Endothelial cell (in vitro differentiated cells): ENCODE measurements around the gene DGCR2. TPM values are rescaled to one million over a fixed set of nuclear protein-coding genes. Genes with fewer than 3 reads are reported as not detected.
"Not testable (repeated sequence)": the region's sequence is repeated elsewhere in the genome, so short reads cannot be mapped to it uniquely, and the experiment has no call there.

Experiments
- DNase-seq: peaks from one replicate; pipeline ENCODE4 v3.0.0; 2021; ENCODE audit warnings: low spot score
- H3K27ac Mint-ChIP-seq: one replicate; pipeline ENCODE4 v1.8.0; 2021; ENCODE audit warnings: mixed read lengths, inconsistent platforms; ENCODE audit not compliant: unreplicated experiment
- H3K27me3 Mint-ChIP-seq: one replicate; pipeline ENCODE4 v1.8.0; 2021; ENCODE audit warnings: mild to moderate bottlenecking, moderate library complexity, mixed read lengths, inconsistent platforms; ENCODE audit not compliant: unreplicated experiment
- H3K36me3 Mint-ChIP-seq: one replicate; pipeline ENCODE4 v1.8.0; 2021; ENCODE audit warnings: mild to moderate bottlenecking, low read depth, mixed read lengths, inconsistent platforms; ENCODE audit not compliant: unreplicated experiment
- H3K4me1 Mint-ChIP-seq: one replicate; pipeline ENCODE4 v1.8.0; 2021; ENCODE audit warnings: mild to moderate bottlenecking, mixed read lengths, inconsistent platforms; ENCODE audit not compliant: unreplicated experiment
- H3K4me3 Mint-ChIP-seq: one replicate; pipeline ENCODE4 v1.8.0; 2021; ENCODE audit warnings: mild to moderate bottlenecking, mixed read lengths, inconsistent platforms; ENCODE audit not compliant: unreplicated experiment
- H3K9me3 Mint-ChIP-seq: one replicate; pipeline ENCODE4 v1.8.0; 2021; ENCODE audit warnings: mixed read lengths, inconsistent platforms; ENCODE audit not compliant: unreplicated experiment
- total RNA-seq: library from RNA; stranded (reverse); fragmentation: NEBNext Ultra II Directional; extraction: Animal tissue kit (Norgen Biotek cat#: 25700); gene quantifications from one replicate; pipeline ENCODE4 v1.2.1, GENCODE V29; 2021; ENCODE audit not compliant: unreplicated experiment
- TF ChIP-seq, protein P1 (sequence below): fragments of 200-600 bp; sonication (generic); IDR thresholded peaks from one replicate; pipeline ENCODE4 v1.5.0; 2021; ENCODE audit warnings: antibody characterized with exemption; ENCODE audit not compliant: unreplicated experiment

Gene DGCR2
- total RNA-seq, 1 donor from 2014 or later, result 46.7 TPM

DNA sequence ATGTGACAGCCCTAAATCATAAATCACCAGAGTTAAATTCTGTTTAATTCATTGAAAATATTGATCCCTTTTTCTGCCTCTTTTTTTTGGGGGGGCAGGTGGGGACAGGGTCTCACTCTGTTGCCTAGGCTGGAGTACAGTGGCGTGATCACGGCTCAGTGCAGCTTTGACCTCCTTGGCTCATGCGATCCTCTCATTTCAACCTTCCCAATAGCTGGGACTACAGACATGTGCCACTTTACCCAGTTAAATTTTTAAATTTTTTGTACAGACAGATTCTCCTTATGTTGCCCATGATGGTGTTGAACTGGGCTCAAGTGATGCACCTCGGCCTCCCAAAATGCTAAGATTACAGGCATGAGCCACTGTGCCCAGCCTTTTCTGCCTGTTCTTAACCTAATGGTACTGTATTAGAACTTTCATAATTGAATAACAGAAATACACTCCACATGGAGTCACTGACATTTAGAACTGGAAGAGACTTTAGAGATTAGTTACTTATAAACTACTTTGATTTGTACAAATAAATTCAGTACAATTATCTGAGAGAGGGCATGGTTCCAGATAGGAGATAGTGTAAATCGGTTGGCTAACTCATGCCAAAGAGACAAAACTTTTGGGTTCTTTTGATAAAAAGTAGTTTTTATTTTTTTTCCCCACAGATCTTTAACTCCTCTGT lies 109.8 kb downstream of the DGCR2 start:
- Mint-ChIP-seq H3K4me3 (no peak overlapping the region), H3K36me3 (no peaks in the 10 kb centered on the region), H3K27ac (no peak overlapping the region), H3K27me3 (peaks cover 1% of the 10 kb centered on the region), H3K4me1 (no peaks in the 10 kb centered on the region), H3K9me3 (no peaks in the 10 kb centered on the region)
- no peak for DNase-seq
- TF ChIP-seq, protein P1, sequence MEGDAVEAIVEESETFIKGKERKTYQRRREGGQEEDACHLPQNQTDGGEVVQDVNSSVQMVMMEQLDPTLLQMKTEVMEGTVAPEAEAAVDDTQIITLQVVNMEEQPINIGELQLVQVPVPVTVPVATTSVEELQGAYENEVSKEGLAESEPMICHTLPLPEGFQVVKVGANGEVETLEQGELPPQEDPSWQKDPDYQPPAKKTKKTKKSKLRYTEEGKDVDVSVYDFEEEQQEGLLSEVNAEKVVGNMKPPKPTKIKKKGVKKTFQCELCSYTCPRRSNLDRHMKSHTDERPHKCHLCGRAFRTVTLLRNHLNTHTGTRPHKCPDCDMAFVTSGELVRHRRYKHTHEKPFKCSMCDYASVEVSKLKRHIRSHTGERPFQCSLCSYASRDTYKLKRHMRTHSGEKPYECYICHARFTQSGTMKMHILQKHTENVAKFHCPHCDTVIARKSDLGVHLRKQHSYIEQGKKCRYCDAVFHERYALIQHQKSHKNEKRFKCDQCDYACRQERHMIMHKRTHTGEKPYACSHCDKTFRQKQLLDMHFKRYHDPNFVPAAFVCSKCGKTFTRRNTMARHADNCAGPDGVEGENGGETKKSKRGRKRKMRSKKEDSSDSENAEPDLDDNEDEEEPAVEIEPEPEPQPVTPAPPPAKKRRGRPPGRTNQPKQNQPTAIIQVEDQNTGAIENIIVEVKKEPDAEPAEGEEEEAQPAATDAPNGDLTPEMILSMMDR, result no peak

DNA sequence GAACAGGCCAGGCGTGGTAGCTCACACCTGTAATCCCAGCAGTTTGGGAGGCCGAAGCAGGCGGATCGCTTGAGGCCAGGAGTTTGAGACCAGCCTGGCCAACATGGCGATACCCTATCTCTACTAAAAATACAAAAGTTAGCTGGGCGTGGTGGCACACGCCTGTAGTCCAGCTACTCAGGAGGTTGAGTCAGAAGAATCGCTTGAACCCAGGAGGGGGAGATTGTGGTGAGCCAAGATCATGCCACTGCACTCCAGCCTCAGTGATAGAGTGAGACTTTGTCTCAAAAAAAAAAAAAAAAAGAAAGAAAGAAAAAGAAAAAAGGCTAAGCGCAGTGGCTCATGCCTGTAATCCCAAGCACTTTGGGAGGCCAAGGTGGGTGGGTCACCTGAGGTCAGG lies 110.6 kb downstream of the DGCR2 start:
- H3K27ac Mint-ChIP-seq, DNase-seq, H3K9me3 Mint-ChIP-seq, H3K4me3 Mint-ChIP-seq, H3K4me1 Mint-ChIP-seq, H3K27me3 Mint-ChIP-seq, H3K36me3 Mint-ChIP-seq: not testable (repeated sequence)

DNA sequence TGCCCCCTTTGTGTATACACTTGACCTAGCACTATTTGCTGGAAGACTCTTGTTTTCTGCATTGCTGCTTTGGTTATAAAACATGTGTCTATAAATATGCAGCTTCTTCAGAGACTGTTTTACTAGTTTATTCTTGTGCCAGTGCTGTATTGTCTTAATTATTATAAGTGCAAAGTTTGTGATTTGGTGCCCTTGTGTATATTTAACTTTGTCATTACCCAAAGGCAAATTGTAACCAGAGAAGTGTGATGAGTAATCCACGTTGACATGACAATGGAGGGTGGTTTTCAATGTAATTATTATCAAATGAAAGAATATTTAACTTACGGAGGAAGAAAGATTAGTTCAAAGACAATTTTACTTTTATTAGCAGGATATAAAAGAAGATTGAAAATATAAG lies 111.1 kb downstream of the DGCR2 start:
- no peak overlapping the region for H3K27ac Mint-ChIP-seq
- no peak for DNase-seq
- TF ChIP-seq, protein P1, result no peak
- H3K9me3 Mint-ChIP-seq, result no peaks in the 10 kb centered on the region
- H3K4me3 Mint-ChIP-seq, result no peak overlapping the region
- no peaks in the 10 kb centered on the region for H3K4me1 Mint-ChIP-seq
- no peaks in the 10 kb centered on the region for H3K27me3 Mint-ChIP-seq
- H3K36me3 Mint-ChIP-seq, result no peaks in the 10 kb centered on the region

DNA sequence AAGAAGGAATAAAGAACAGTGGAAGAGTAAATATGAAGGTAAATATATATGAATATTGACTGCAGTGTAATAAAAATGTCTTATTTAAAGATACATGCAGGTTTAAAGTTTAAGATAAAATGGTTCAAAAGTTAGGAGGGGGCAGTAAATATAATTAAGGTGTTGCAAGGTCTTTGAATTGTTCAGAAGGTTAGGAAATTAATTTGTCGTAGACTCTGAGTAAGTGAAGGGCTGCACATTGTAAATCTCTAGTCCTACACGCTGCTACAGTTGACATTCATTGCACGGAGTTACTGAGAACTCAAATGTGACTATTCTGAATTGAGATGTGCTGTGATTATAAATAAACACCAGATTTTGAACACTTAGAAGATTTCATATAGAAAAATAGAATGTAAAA lies 116.3 kb downstream of the DGCR2 start:
- no peak overlapping the region for H3K27ac Mint-ChIP-seq
- no peaks in the 10 kb centered on the region for H3K27me3 Mint-ChIP-seq
- no peak for DNase-seq
- TF ChIP-seq, protein P1, result no peak
- H3K4me3 Mint-ChIP-seq, result no peak overlapping the region
- H3K9me3 Mint-ChIP-seq, result no peaks in the 10 kb centered on the region
- H3K36me3 Mint-ChIP-seq, result no peaks in the 10 kb centered on the region
- no peaks in the 10 kb centered on the region for H3K4me1 Mint-ChIP-seq

DNA sequence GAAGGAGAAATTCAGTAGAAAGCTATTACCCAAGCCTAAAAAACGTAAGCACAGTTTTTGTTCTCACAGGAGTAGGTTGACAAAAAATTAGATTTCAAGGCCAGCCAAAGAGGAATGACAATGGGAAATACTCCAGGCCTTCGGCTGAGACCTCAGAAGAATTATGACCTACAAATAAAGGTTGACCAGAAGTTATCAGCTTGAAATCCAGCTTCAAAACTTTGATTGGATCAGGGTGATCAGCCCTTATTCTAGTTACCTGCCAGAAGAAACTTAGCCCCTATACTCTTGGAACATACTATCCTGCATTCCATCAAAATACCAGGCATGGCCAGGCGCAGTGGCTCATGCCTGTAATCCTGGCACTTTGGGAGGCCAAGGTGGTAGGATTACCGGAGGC lies 117.7 kb downstream of the DGCR2 start:
- Mint-ChIP-seq H3K27me3 (no peaks in the 10 kb centered on the region), H3K4me3 (no peak overlapping the region)

More for the DNA sequence above, 117.7 kb downstream of the DGCR2 start:
- TF ChIP-seq, protein P1, result no peak
- no peaks in the 10 kb centered on the region for H3K4me1 Mint-ChIP-seq
- DNase-seq, result no peak
- H3K27ac Mint-ChIP-seq, result no peak overlapping the region
- H3K36me3 Mint-ChIP-seq, result no peaks in the 10 kb centered on the region
- H3K9me3 Mint-ChIP-seq, result no peaks in the 10 kb centered on the region
